Common myeloid progenitor, CD34-positive (primary cell): Measurements from ENCODE around the gene IQGAP3.

Experiments
- CTCF ChIA-PET: fragments of 350-600 bp; sonication (Branson Sonifier 250); formaldehyde crosslinking; loops from one replicate; lab custom pipeline; 2021; ENCODE audit warnings: antibody characterized with exemption; lab: Charles Lee
- POLR2A ChIA-PET: fragments of 350-600 bp; sonication (Branson Sonifier 250); formaldehyde crosslinking; loops from one replicate; lab custom pipeline; 2021; ENCODE audit warnings: antibody characterized with exemption; lab: Charles Lee
- DNase-seq, 3 donors: peaks; one replicate each; pipeline versions ENCODE4 v3.0.0 to v3.0.0-alpha.2; 2013
- H3K27ac ChIP-seq, 2 experiments: 1 replicate in 1 of 2; 2 replicates in 1 of 2; pipeline ENCODE4 v1.7.0; 2013; ENCODE audit warnings: inconsistent platforms in 2 of 2, low read length in 2 of 2, mild to moderate bottlenecking in 2 of 2, low read depth in 1 of 2, moderate library complexity in 1 of 2; ENCODE audit not compliant: severe bottlenecking in 2 of 2, insufficient read depth in 1 of 2, poor library complexity in 1 of 2
- H3K27me3 ChIP-seq, 5 experiments: replicated peaks in 2 of 5; 1 replicate in 3 of 5; 2 replicates in 2 of 5; pipeline versions ENCODE4 v1.6.1 to v1.7.0; 2013; ENCODE audit warnings: low read length in 4 of 5, mild to moderate bottlenecking in 2 of 5, moderate library complexity in 2 of 5, inconsistent platforms in 1 of 5; ENCODE audit not compliant: insufficient read depth in 5 of 5, control insufficient read depth in 4 of 5
- H3K36me3 ChIP-seq, 4 experiments: 1 replicate in 2 of 4; 2 replicates in 2 of 4; pipeline versions ENCODE4 v1.6.1 to v1.7.0; 2013; ENCODE audit warnings: low read length in 3 of 4, control low read depth in 1 of 4, mild to moderate bottlenecking in 1 of 4; ENCODE audit not compliant: control insufficient read depth in 4 of 4, insufficient read depth in 4 of 4
- H3K4me1 ChIP-seq, 4 experiments: 1 replicate in 3 of 4; 2 replicates in 1 of 4; pipeline versions ENCODE4 v1.6.1 to v1.7.1; 2013; ENCODE audit warnings: low read length in 3 of 4, mild to moderate bottlenecking in 3 of 4, control low read depth in 1 of 4, inconsistent platforms in 1 of 4, moderate library complexity in 1 of 4; ENCODE audit not compliant: control insufficient read depth in 4 of 4, insufficient read depth in 4 of 4; ENCODE audit errors: control extremely low read depth in 1 of 4
- H3K4me3 ChIP-seq, 7 experiments: 1 replicate in 4 of 7; 2 replicates in 3 of 7; pipeline versions ENCODE4 v1.5.1 to v1.7.0; 2013; ENCODE audit warnings: mild to moderate bottlenecking in 7 of 7, low read length in 6 of 7, moderate library complexity in 6 of 7, inconsistent platforms in 2 of 7, low read depth in 2 of 7, control low read depth in 1 of 7; ENCODE audit not compliant: insufficient read depth in 4 of 7, control insufficient read depth in 1 of 7; ENCODE audit errors: extremely low read depth in 1 of 7
- H3K9me3 ChIP-seq, 5 experiments: 1 replicate in 4 of 5; 2 replicates in 1 of 5; pipeline versions ENCODE4 v1.6.1 to v1.7.1; 2013; ENCODE audit warnings: low read length in 4 of 5, mild to moderate bottlenecking in 2 of 5, inconsistent platforms in 1 of 5, low read depth in 1 of 5, moderate library complexity in 1 of 5; ENCODE audit not compliant: control insufficient read depth in 4 of 5, insufficient read depth in 2 of 5; ENCODE audit errors: control extremely low read depth in 1 of 5
- WGBS: methylation state at CpG from one replicate; pipeline ENCODE4 v1.1.5; 2013; ENCODE audit not compliant: insufficient coverage; 5-methylcytosine and 5-hydroxymethylcytosine counted together

The IQGAP3 gene

DNA sequence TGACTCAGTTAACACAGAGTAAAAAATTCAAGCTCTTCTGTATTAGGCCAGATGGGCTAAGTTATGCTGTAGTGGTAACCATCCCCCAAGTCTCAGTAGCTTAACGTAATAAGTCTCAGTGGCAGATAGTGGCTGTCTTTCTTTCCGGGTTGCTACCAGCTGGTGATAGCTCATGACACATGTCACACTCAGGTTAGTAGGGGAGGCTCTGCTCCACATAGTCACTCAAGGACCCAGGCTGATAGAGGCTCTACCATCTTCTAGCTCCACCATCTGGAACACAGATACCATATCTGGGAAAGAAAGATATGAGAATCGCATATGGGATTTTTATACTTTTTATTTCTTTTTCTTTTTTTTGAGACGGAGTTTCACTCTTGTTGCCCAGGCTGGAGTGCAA is 55.5 kb downstream of the IQGAP3 start:
- peaks cover 0 to 7% (median 0%) of the 10 kb centered on the region in 4 experiments for H3K4me1 ChIP-seq
- no peak overlapping the region for H3K4me3 ChIP-seq
- ChIA-PET POLR2A (interaction anchor here (2.1 kb wide), 1 partner anchor 16 kb away, joined by 7 read pairs; the partner anchor contains the start of gene MEF2D), CTCF (interaction anchor here (0.9 to 2.3 kb wide), 5 partner anchors 10 to 40 kb away, joined by 3 to 9 read pairs (median 3); no protein-coding TSS in a partner anchor)
- peak in 1 of 3 donors; percentile 28 for DNase-seq
- no peaks in the 10 kb centered on the region for H3K27me3 ChIP-seq
- H3K27ac ChIP-seq: no peak overlapping the region
- H3K9me3 ChIP-seq: no peaks in the 10 kb centered on the region
- H3K36me3 ChIP-seq: no peaks in the 10 kb centered on the region
- 94% methylated on average over 3 of the region's 4 CpGs for WGBS

- Histone ChIP-seq H3K27ac (no peak overlapping the region), H3K4me3 (no peak overlapping the region), H3K4me1 (peaks cover 0 to 7% (median 0%) of the 10 kb centered on the region in 4 experiments), H3K27me3 (no peaks in the 10 kb centered on the region), H3K9me3 (no peaks in the 10 kb centered on the region), H3K36me3 (no peaks in the 10 kb centered on the region)
- ChIA-PET POLR2A (interaction anchor here (2.1 kb wide), 1 partner anchor 15 kb away, joined by 7 read pairs; the partner anchor contains the start of gene MEF2D), CTCF (interaction anchor here (1.2 to 2.3 kb wide), 4 partner anchors 10 to 36 kb away, joined by 3 to 9 read pairs (median 5); no protein-coding TSS in a partner anchor)
- 0% methylated on average over 1 of the region's 2 CpGs for WGBS
- no peak for DNase-seq
Measured at GRCh38 chr1:156515956-156516355, 56.4 kb downstream of the IQGAP3 start.

- Histone ChIP-seq H3K4me1 (peaks cover 0 to 22% (median 8%) of the 10 kb centered on the region in 4 experiments), H3K4me3 (no peak overlapping the region), H3K9me3 (no peaks in the 10 kb centered on the region), H3K36me3 (no peaks in the 10 kb centered on the region), H3K27ac (no peak overlapping the region), H3K27me3 (no peaks in the 10 kb centered on the region)
- ChIA-PET POLR2A (no interaction called here), CTCF (interaction anchor here (1.6 kb wide), 2 partner anchors 12 to 18 kb away, joined by 3 to 4 read pairs; no protein-coding TSS in a partner anchor)
- DNase-seq: no peak
- WGBS: 94% methylated on average over 7 of the region's 9 CpGs
Measured at GRCh38 chr1:156513185-156513584, 59.2 kb downstream of the IQGAP3 start.

GRCh38 chr1:156511644-156512043 is 60.7 kb downstream of the IQGAP3 start:
- no peak for DNase-seq
- POLR2A ChIA-PET: interaction anchor here (0.8 kb wide), 1 partner anchor 60 kb away, joined by 4 read pairs; no protein-coding TSS in a partner anchor
- peaks cover 0 to 30% (median 16%) of the 10 kb centered on the region in 4 experiments for H3K4me1 ChIP-seq

GRCh38 chr1:156510709-156511108 is 61.7 kb downstream of the IQGAP3 start:
- no peaks in the 10 kb centered on the region for H3K36me3 ChIP-seq
- CTCF ChIA-PET: interaction anchor here (1.0 kb wide), 1 partner anchor 30 kb away, joined by 3 read pairs; no protein-coding TSS in a partner anchor
- H3K4me3 ChIP-seq: no peak overlapping the region
- POLR2A ChIA-PET: interaction anchor here (1.2 kb wide), 1 partner anchor 10 kb away, joined by 3 read pairs; the partner anchor contains the start of gene MEF2D
- WGBS: 95% methylated on average over 10 of the region's 13 CpGs
- no peak for DNase-seq
- H3K9me3 ChIP-seq: no peaks in the 10 kb centered on the region
- no peaks in the 10 kb centered on the region for H3K27me3 ChIP-seq
- H3K4me1 ChIP-seq: peaks cover 0 to 33% (median 20%) of the 10 kb centered on the region in 4 experiments
- no peak overlapping the region for H3K27ac ChIP-seq

More at GRCh38 chr1:156511644-156512043, 60.7 kb downstream of the IQGAP3 start:
- Histone ChIP-seq H3K4me3 (no peak overlapping the region), H3K36me3 (no peaks in the 10 kb centered on the region), H3K27ac (no peak overlapping the region), H3K9me3 (no peaks in the 10 kb centered on the region), H3K27me3 (no peaks in the 10 kb centered on the region)
- CTCF ChIA-PET: interaction anchor here (0.7 kb wide), 1 partner anchor 13 kb away, joined by 3 read pairs; no protein-coding TSS in a partner anchor
- WGBS: 94% methylated on average over 3 of the region's 7 CpGs

GRCh38 chr1:156509424-156510034 is 62.8 kb downstream of the IQGAP3 start:
- ChIA-PET CTCF (interaction anchor here (1.0 to 3.8 kb wide), 7 partner anchors 12 to 30 kb away, joined by 3 to 23 read pairs (median 3); no protein-coding TSS in a partner anchor), POLR2A (interaction anchor here (1.2 kb wide), 1 partner anchor 9 kb away, joined by 3 read pairs; the partner anchor contains the start of gene MEF2D)
- Histone ChIP-seq H3K27ac (no peak overlapping the region), H3K4me3 (no peak overlapping the region), H3K4me1 (peaks cover 1 to 40% (median 28%) of the 10 kb centered on the region in 4 experiments), H3K9me3 (no peaks in the 10 kb centered on the region), H3K36me3 (no peaks in the 10 kb centered on the region), H3K27me3 (no peaks in the 10 kb centered on the region)
- DNase-seq: no peak
- 95% methylated on average over 8 of the region's 9 CpGs for WGBS

- Histone ChIP-seq H3K4me3 (no peak overlapping the region), H3K4me1 (peaks cover 8 to 46% (median 35%) of the 10 kb centered on the region in 4 experiments), H3K27me3 (no peaks in the 10 kb centered on the region), H3K9me3 (no peaks in the 10 kb centered on the region), H3K27ac (peak overlapping the region in 1 of 2 experiments; percentile 27), H3K36me3 (no peaks in the 10 kb centered on the region)
- no peak for DNase-seq
- ChIA-PET CTCF (interaction anchor here (1.0 to 3.8 kb wide), 7 partner anchors 12 to 82 kb away, joined by 3 to 23 read pairs (median 3); no protein-coding TSS in a partner anchor), POLR2A (no interaction called here)
- WGBS: 100% methylated on average over 2 of the region's 2 CpGs
Measured at GRCh38 chr1:156508955-156509234, 63.5 kb downstream of the IQGAP3 start.
